HG02759 (cell line): Measurements from ENCODE around the gene PITPNM1.
A peak's percentile ranks its signal among the peaks of the same experiment; 100 is the strongest.
"Not testable (repeated sequence)": the region's sequence is repeated elsewhere in the genome, so short reads cannot be mapped to it uniquely, and the experiment has no call there.

Source experiments
- ATAC-seq: cut with Tn5 transposase; IDR thresholded peaks from one replicate; pipeline ENCODE4 v1.9.1; 2021; ENCODE audit warnings: mild to moderate bottlenecking, moderate library complexity; ENCODE audit not compliant: unreplicated experiment

The PITPNM1 gene

DNA sequence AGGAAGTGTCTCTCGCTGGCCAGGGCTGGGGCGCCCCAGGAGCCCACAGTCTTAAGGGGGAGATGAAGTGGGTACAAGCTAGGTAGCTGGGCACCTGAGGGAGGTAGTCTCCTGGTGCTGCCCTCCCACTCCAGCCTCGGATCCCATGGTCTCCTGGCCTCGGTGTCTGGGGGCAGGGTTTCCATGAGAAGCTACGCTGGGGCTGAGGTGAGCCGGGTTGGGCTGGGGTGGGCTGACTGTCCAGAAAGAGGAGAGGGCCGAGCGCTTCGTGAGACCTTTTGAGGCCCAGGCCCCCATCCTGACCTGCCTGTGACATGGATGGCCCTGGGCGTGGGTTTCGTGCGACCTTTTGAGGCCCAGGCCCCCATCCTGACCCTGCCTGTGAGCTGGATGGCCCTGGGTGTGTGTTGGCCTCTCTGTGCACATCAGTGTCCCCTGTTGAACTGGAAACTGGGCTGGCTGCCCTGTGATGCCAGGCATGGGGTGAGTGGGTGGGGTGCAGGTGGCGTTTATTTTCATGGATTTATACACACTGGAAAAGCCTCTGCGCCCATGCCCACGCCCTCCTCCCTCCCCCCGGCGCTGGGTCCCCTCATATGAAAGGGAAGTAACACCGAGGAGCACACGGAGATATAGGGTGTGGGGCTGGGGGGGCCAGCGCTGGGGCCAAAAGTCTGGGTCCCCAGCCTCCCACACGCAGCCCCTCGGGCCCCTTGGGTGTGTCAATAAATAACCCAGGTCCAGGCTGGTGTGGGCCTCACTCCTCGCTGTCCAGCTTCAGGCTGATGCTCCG lies 13.7 kb downstream of the PITPNM1 start:
- no peak for ATAC-seq

DNA sequence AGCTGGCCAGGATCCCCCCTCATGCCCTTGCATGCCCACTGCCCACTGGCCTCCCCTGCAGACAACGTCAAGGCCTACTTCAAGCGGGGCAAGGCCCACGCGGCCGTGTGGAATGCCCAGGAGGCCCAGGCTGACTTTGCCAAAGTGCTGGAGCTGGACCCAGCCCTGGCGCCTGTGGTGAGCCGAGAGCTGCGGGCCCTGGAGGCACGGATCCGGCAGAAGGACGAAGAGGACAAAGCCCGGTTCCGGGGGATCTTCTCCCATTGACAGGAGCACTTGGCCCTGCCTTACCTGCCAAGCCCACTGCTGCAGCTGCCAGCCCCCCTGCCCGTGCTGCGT lies 14.5 kb downstream of the PITPNM1 start:
- ATAC-seq, result no peak

DNA sequence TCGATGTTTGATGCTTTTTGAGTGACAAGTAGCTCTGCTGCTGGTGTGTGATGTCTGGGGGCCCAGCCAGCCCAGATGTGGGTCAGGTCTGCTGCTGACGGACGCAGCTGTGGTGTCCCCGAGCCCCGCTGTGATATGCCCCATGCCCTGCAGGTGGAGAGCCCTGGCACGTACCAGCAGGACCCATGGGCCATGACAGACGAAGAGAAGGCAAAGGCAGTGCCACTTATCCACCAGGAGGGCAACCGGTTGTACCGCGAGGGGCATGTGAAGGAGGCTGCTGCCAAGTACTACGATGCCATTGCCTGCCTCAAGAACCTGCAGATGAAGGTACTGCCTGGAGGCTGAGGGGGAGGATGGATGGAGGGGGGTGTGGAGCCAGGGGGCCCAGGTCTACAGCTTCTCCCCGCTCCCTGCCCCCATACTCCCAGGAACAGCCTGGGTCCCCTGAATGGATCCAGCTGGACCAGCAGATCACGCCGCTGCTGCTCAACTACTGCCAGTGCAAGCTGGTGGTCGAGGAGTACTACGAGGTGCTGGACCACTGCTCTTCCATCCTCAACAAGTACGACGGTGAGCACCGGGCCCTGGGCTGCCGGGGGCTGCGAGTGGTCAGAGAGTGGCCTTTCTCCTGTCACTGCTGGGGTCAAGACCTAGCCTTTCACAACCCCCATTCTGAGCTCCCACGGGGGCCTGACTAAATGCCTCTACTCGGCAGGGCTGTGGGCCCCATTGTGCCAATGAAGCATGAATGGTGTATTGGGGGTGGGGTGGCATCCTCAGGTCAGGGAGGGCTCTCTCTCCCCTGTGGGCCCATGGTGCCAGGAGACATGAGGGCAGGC lies 15.1 kb downstream of the PITPNM1 start:
- no peak for ATAC-seq

DNA sequence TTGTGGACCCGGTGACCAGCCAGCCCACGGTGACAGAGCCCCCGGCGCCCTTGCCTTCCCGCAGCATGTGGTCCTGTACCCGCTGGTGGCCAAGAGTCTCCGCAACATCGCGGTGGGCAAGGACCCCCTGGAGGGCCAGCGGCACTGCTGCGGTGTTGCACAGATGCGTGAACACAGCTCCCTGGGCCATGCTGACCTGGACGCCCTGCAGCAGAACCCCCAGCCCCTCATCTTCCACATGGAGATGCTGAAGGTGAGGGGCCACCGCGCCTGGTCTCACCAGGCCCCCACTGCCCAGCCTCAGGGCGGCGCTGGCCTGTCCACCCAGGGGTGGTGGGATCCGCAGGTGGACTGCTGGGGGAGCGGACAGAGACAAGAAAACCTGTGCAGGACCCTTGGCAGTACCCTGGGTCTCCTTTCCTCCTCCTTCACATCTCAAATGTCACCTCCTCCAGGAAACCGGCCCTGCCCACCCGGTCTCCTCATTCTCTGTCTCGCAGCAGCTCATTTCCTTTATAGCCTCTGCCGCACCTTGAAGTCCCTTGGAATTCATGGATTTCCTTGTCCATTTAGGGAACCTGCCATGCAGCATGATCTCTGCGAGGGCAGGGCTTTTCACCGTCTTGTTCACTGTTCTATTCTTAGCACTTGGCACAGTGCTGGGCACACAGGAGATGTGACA lies 15.8 kb downstream of the PITPNM1 start:
- no peak for ATAC-seq

DNA sequence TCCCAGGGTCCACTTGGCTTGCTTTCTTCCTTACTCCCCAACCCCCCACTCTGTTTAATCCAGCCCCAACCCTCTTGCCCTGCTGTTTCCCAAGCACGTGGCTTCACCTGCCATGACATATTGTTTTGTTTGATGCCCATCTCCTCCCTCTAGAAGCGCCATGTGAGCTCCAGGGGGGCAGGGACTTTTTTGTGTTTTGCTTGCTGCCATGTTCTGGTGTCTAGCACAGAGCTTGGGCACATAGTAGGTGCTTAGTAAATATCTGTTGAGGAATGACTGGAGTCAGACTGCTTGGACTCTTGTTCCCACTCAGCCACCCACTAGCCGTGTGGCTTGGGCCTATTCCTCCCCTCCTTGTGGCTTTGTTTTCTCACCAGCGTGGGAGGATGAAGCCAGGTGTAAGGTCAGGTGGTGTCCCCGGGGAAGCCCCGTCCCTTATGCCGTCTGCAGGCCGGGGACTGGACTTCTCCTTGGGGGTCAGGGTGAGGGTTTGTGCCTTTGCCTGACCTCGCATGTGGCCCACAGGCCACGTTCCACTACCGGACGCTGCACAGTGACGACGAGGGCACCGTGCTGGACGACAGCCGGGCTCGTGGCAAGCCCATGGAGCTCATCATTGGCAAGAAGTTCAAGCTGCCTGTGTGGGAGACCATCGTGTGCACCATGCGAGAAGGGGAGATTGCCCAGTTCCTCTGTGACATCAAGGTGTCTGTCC lies 18.5 kb downstream of the PITPNM1 start:
- ATAC-seq, result peak; percentile 37

DNA sequence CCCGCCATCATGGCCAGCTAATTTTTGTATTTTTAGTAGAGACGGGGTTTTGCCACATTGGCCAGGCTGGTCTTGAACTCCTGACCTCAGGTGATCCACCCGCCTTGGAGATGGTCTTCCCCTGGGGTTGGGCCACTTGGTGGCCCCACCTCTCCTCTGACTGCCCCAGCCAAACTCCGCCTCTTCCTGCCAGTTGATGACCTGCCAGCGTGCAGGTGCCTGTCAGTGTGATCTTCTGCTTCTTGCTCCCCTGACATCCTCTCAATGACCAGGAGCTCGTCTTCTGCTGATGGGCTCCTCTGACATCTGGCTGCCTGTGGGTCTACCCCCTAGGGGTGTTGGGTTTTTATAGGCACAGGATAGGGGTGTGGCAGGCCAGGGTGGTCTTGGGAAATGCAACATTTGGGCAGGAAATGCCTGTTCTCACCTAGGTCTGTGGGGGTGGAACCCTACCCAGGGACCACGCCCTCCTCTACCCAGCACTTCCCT lies 19.2 kb downstream of the PITPNM1 start:
- ATAC-seq, result not testable (repeated sequence)

DNA sequence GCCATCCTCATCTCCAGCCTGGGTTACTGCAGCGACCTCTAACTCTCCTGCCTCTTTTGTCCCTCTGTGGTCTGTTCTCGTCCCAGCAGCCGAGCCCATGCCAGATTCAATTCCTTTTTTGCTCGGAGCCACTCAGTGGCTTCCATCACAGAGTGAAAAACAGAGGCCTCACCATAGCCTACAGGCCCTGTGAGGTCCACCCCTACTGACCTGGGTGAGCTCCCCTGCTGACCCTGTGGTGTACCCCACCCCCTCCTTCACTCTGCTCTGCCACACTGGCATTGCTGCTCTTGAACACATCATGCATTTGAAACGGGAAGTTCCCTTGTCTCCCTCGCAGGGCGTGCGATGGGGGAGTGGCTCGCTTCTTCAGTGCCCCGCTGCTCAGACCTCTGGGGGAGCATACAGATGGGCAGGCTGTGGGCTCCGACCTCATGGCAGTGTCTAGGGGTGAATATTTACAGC lies 20.3 kb downstream of the PITPNM1 start:
- peak; percentile 24 for ATAC-seq

DNA sequence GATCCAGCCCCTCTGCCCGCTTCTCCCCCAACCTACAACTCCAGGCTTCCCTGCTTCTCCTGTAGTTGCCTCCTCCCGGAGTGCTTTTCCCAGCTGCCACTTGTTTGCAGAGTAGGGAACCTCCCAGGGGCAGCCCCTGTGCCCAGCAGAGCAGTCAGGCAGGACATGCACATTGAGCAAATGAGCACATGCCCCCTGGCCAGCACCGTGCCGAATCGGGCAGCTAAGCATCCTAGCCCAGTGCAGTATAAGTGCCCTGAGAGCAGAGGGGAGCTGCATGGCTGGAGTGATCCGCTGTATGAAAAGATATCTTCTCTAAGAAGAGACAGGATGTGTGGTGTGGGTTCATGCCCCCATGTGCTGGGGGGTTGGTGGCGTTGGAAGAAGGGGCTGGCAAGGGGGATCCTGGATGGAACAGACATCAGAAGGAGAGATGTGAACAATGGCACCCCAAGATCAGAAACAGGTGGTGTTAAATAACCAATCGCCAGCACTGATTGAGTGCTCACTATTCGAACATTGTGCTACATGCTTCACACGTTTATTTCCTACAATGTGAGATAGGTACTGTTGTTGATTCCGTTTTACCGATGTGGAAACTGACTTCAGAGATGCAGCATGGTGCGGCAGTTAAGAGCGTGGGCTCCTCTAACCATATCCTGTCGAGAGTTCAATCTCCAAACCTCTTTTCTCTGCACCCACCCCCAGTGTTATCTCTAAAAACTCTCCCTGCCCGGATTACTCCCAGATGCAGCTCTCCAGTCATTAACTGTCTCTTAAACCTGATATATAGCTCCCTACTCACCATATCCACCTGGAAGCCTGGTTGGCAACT lies 21.1 kb downstream of the PITPNM1 start:
- no peak for ATAC-seq

DNA sequence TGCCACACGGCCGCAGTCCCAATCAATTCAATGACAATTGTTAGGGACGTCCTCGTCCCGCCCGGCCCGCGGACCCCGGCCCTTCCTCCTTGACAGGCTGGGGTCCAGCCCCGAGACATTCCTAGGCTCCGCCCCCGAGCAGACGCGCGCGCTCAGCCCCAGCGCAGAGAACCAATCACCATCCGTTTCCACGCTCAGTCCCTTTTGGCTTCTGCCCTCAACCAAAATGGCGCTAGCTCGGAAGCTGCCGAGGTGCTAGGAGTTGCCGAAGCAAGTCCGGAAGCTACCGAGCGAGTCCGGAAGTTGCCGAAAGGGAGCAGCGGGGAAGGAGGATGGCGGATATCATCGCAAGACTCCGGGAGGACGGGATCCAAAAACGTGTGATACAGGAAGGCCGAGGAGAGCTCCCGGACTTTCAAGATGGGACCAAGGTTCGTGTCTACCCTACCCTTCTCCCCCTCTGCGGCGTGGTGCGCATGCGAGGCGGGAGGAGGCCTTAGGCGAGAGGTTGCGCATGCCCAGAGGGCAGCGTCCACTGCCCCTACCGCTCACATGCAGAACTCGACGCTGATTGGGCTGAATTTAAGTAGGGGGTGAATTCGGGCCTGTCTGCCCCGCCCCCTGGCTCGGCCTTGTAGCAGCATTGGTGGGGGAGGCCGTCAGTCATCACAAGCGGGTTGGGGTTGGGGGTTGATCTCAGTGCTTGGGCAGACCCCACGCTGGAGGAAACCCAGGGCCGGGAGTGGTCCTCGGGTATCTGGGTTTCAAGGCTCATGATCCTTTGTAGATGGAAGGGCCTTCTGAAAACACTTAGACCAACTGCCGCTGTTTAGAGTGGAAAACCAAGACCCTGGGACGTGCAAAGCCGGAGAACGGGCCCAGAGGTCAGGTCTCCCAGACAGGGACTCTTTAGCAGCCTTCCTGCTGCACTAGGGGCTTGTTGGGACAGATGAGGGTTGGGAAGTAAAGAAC lies 22.1 kb downstream of the PITPNM1 start, which contains the start of gene AIP:
TSS of gene AIP (plus strand) at position 200 of the 972 bp plus-strand sequence. CDS start at position 333, 133 bp downstream.
- peak; percentile 69 for ATAC-seq

DNA sequence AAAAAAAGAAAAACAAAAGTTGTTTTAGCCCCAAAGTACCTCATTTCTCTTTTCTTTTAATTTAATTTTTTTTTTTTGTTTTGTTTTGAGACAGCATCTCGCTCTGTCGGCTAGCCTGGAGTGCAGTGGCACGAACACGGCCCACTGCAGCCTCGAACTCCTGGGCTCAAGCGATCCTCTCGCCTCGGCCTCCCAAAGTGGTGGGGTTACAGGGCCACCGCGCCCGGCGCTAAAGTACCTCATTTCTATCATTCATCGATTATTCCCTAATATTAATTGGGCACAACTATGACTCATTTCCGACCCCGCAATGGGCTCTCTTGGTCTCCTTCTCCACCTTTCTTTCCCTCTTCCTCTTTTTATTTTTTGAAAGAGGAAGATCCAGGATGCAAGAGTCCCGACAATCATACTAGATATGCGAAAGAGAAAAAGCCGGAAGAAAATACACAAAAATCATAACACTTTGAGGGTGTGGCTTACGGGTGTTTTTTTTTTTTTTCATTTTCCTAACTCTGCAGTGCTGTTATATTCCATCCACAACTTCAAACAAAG lies 22.8 kb downstream of the PITPNM1 start:
- ATAC-seq, result peak; percentile 0

DNA sequence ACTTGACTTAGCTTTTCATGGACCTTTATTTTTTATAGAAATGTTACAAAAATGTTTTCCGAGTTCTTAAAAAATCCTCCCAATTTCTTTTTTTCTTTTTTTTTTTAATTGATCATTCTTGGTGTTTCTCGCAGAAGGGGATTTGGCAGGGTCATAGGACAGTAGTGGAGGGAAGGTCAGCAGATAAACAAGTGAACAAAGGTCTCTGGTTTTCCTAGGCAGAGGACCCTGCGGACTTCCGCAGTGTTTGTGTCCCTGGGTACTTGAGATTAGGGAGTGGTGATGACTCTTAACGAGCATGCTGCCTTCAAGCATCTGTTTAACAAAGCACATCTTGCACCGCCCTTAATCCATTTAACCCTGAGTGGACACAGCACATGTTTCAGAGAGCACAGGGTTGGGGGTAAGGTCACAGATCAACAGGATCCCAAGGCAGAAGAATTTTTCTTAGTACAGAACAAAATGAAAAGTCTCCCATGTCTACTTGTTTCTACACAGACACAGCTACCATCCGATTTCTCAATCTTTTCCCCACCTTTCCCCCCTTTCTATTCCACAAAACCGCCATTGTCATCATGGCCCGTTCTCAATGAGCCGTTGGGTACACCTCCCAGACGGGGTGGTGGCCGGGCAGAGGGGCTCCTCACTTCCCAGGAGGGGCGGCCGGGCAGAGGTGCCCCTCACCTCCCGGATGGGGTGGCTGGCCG lies 27.7 kb downstream of the PITPNM1 start:
- ATAC-seq, result not testable (repeated sequence)

DNA sequence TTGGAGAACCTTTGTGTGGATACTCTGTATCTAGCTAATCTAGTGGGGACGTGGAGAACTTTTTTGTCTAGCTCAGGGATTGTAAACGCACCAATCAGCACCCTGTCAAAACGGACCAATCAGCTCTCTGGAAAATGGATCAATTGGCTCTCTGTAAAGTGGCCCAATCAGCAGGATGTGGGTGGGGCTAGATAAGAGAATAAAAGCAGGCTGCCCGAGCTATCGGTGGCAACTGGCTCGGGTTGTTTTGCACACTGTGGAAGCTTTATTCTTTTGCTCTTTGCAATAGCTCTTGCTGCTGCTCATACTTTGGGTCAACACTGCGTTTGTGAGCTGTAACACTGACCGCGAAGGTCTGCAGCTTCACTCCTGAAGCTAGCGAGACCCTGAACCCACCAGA lies 28.5 kb downstream of the PITPNM1 start:
- not testable (repeated sequence) for ATAC-seq

DNA sequence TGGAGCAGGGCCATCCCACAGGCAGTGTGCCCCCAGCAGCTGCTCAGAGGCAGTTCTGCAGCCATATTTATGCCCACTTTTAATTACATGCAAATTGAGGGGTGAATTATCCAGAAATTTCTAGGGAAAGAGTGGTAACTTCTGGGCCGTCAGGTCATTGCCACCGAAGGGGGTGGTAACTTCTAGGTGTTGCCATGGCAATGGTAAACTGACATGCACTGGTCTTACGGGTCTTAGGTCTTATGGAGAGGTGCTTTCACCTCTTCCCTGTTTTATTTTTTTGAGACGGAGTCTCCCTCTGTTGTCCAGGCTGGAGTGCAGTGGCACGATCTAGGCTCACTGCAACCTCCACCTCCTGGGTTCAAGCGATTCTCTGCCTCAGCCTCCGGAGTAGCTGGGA lies 32.3 kb downstream of the PITPNM1 start:
- no peak for ATAC-seq

DNA sequence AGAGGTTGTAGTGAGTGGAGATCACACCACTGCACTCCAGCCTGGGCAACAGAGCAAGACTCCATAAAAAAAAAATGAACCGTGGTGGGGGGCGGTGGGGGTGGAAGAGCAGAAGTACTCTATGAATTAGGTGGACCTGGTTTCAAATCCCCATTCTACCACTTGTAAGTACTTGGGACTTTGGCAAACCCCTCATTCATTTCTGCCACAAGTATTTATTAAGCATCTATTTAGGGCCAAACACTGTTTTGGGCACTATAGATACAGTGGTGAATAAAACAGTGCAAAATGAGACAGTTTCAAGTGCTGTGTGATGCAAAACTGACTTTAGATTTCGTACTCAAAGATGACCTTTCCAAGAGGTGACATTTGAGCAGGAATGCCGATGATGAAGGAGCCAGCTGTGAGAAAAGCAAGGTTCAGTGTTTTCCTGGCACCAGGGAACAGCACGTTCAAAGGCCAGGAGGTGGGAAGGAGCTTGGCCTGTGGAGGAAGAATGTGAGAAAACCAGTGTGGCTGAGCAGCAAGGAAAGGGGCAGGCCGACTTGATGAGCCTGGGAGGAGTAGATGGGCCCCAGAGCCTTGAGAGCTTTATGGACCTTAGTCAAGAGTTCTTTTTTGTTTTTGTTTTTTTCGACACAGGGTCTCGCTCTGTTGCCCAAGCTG lies 34.7 kb downstream of the PITPNM1 start:
- no peak for ATAC-seq

DNA sequence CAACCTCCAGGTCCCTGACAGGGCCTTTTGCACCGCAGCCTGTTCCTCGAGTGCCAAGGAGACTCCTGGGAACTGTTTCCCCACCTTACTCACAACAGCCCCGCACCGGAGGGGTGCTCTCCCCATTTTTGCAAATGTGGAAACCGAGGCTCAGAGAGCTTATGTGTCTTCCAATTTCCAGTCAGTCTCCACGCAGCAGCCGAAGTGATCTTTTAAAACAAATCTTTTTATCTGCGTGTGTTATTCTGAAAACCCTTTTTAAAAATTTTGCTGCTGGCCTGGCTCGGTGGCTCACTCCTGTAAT lies 35.7 kb downstream of the PITPNM1 start:
- no peak for ATAC-seq

DNA sequence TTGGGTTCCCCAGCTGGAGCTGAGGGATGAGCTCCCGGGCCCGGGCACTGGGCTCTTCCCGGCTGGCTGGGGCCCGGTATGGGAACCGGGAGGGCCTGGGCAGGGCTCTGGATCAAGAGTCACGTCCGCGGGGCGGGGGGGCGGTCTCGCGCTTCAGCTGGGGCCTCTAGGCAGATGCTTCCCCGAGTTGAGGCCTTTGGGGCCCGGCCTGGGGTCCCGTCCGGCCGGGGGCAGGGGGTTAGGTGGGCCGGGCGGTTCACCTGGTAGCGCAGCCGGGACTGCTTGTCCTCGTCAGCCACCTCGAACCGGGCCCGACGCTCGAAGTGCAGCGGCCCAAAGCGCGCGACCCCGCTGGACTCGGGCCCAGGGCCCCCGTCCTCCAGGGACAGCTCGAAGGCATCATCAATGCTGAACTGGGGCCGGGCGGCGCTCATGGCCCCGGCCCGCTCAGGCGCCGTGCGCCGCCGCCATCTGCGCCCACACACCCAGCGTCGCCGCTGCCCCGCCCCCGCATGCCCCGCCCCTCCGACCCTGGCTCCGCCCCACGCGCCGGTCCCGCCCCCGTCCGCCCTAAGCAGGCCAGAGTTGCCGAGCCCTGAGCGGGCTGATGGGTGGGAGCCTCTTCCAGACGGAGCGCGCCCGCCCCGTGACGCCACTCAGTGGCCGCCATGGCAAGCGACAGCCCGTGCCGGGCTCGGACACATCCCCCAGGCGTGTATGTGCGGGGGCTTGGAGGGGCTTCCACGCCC lies 36.2 kb downstream of the PITPNM1 start, which contains the start of gene TMEM134:
TSS of gene TMEM134 (minus strand) at position 493 of the 749 bp plus-strand sequence. CDS start at position 434, 59 bp downstream.
- ATAC-seq, result peak; percentile 75

DNA sequence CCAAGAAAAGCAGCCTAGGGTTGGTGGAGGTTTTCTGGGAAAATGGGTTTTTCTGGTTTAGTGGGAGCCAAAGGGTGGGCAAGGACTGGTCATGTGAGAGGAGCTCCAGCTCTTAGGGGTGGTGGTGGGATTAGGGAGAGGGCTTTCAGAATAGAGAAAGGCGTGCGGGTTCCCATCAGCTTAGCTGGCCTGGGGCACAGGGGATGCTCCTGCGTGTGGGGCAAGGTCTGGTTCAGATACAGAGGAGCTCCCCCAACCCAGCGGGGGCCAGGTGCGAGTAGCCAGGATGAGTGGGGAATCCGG lies 36.8 kb downstream of the PITPNM1 start:
- ATAC-seq, result no peak
